G401.6 (cell line): ENCODE measurements around the gene DENND1A.
"Not testable (repeated sequence)": the region's sequence is repeated elsewhere in the genome, so short reads cannot be mapped to it uniquely, and the experiment has no call there.

Source experiments
- FAIRE-seq: peaks from 2 replicates; lab custom pipeline; 2012; peaks lifted over from hg19 to GRCh38; lab: Jason Lieb, UNC

The DENND1A gene

GRCh38 chr9:123763910-123764588, 165.9 kb downstream of the DENND1A start:
- FAIRE-seq, result no peak

GRCh38 chr9:123761905-123762605, 167.9 kb downstream of the DENND1A start:
- no peak for FAIRE-seq

DNA sequence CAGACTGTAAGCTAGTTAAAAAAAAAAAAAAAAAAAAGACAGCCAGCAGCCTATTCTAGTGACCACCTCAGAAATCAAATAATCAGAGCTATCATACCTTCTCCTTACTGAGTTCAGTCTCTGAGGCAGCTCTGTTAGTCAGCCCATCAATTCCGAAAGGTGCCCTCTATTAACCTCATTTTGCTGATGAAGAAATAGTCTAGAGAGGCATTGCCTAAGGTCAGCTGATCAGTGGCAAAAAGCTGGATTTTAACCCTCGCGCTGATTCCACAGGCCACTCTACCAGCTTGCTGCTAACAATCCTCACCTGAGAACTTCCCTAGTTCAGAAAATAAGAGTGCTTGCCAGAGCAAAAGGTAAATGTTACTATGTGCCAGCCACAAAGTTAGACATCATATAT, 172.0 kb downstream of the DENND1A start:
- no peak for FAIRE-seq

GRCh38 chr9:123757547-123757946, 172.4 kb downstream of the DENND1A start:
- no peak for FAIRE-seq

DNA sequence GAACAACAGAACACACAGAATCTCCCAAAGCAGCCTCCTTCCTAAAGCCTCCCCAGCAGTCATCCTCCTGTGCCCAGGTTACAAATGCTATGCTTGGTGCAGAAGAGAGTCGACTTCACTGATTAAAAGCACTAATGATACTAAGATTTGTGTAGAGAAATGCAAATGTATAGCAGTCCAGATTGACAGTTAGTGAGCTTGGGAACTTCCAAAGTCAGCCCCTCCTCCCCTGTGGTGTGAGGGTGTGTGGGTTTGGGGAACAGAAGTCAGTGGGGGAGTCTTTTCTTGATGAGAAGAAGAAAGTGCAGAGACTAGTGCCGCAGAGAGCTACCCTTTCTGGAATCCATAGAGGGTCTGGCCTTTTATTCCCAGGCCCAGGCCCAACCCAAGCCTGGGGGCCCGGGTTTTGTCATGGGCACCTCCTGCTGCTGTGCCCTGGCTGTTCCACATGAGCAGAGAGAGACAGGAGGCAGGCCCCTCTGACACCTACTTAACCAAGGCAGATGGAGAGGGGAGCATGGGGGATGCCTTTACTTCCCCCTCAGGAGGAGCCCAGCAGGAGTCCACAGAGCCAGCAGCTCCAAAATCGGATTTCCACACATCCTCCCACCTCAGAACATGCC, 173.3 kb downstream of the DENND1A start:
- no peak for FAIRE-seq

- FAIRE-seq, result no peak
Observed at GRCh38 chr9:123753669-123754258, 176.2 kb downstream of the DENND1A start.

GRCh38 chr9:123753016-123753415, 176.9 kb downstream of the DENND1A start:
- FAIRE-seq, result no peak

- no peak for FAIRE-seq
Observed at GRCh38 chr9:123749580-123750202, 180.2 kb downstream of the DENND1A start.

DNA sequence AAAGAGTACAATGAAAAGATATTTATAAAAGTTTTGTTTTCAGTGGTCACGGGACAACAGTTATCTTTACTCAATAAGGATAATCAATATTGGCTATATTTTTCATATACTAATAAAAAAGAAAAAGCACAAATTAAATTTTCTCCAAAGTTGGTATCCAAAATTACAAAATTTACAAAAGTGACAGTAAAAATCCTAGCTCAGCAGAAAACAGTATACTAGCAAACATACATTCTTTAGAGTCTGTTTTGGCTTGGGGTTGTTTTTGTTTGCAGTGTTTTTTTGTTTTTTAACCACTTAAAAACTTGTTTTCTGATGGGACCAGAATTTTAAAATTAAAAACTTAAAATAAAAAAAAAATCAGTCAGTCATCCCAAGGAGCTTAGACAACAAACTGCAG, 183.2 kb downstream of the DENND1A start:
- FAIRE-seq, result no peak

DNA sequence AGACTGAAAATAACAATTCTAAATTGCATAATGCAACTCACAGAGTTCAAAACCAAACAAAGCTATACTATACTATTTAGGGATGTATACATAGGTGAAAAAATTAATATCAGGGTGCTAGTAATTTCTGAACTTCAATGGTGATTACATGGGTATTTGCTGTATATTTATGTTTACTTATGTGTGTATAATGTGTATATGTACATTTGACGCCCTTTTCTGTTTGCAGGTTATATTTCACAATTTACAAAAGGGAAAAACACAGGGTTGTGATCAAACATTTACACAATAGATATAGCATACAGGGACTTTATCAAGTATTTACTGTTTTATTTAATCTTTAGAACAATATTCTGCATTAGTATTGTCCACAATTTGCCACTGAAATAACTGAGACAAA, 184.0 kb downstream of the DENND1A start:
- no peak for FAIRE-seq

GRCh38 chr9:123745451-123745850, 184.5 kb downstream of the DENND1A start:
- FAIRE-seq, result no peak

- no peak for FAIRE-seq
Observed at GRCh38 chr9:123743737-123744136, 186.2 kb downstream of the DENND1A start.

GRCh38 chr9:123742009-123742767, 187.7 kb downstream of the DENND1A start:
- FAIRE-seq, result no peak

GRCh38 chr9:123741214-123741613, 188.7 kb downstream of the DENND1A start:
- FAIRE-seq, result no peak

GRCh38 chr9:123739902-123740301, 190.0 kb downstream of the DENND1A start:
- no peak for FAIRE-seq

DNA sequence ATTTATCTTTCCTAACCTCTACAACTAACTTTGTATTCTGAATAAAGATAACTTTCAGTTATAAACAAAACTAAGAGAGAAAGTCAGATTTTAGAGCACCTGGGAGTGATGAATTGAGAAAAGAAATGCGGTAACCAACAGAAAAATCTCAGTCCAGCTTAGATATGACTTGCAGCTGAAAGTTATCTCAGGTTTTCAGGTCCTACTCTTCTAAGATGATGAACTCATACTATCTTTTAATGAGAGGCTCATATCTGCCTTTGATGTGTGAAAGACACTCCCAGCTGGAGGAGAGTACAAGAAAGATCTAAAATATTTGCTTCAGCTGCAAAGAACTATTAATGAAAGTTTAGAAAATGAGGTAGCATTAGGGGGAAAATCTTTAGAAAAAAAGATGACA, 190.5 kb downstream of the DENND1A start:
- no peak for FAIRE-seq

- no peak for FAIRE-seq
Observed at GRCh38 chr9:123738648-123739047, 191.3 kb downstream of the DENND1A start.

DNA sequence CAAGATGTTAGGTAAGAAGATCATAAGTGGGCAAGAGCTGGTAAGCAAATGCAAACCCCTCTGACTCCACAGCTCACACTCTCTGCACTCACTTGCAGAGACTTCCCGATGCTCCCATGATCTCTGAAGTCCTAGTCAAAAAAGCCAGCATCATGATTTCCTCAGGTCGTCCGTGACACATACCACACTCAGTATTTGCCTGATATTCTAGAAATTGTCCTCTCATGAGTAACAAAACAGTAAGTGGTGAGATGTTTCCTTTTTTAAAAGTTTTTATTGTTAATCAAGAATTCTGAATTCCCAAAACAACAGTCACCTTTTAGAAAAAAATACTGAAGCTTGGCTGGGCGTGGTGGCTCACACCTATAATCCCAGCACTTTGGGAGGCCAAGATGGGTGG, 194.6 kb downstream of the DENND1A start:
- no peak for FAIRE-seq

DNA sequence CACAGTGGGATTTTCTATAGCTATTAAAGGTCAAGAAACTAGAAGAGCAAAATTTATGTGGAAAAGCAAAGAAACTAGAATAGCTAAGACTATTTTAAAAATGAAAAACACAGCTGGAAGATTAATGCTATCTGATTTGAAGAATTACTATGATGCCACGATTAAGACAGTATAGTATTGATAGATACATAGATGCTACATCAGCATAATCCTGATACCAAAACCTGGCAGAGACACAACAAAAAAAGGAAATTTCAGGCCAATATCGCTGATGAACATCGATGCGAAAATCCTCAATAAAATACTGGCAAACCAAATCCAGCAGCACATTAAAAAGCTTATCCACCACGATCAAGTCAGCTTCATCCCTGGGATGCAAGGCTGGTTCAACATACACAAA, 201.4 kb downstream of the DENND1A start:
- FAIRE-seq, result not testable (repeated sequence)

DNA sequence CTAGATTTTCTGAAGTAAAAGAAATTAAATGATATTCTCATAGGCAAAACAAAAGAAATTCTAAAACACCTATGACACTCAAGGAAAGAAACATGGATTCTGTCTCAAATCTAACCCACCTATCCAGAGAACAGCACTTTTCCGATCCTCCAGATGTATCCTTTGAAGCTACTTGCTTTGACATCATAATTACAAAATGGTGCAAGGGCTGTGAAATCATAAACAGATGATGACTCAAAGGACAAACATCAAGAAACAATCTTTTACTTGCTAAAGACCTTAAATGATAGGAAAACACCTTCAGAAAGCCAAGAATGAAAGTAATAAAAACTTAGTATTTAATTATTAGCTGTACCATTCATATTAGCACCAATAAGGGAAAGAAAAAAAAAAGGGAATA, 202.6 kb downstream of the DENND1A start:
- FAIRE-seq, result no peak

DNA sequence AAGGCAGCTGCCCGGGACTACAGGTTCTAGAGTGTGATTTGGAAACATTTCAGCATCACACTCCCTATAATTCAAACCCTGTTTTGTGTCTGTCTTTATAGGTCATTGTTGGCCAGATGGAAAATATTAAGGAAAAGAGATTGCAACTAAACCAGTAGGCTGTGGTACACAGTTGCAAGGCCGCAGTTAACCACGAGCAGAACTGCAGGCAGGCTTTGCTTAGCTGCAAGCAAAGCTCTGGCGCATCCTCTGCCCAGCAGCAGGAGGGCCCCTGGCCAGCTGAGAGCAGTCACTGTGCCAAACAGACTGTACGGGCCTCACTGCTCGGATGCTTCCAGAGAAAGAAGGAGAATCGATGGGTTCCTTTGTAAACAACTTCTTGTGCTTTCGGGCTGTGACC, 204.5 kb downstream of the DENND1A start:
- FAIRE-seq, result no peak

GRCh38 chr9:123724211-123724796, 205.6 kb downstream of the DENND1A start:
- no peak for FAIRE-seq
